HCT116 (cell line): ENCODE results near the gene CACNA1A. TPM values are rescaled to one million over a fixed set of nuclear protein-coding genes. Genes with fewer than 3 reads are reported as not detected.

ENCODE experiments used
- ATAC-seq: fragments of 200-7000 bp; cut with Tn5 transposase; 2 replicates; pipeline ENCODE4 v1.9.1; 2020; ENCODE audit warnings: mild to moderate bottlenecking, moderate library complexity
- BruUV-seq: library from RNA; stranded (reverse); fragments of 400-500 nt; replicated peaks from 2 replicates; lab custom pipeline; 2021; lab: Mats Ljungman, UMichigan
- CTCF ChIA-PET: fragments of 300-600 bp; sonication (Branson Sonifier 250); formaldehyde crosslinking; loops from one replicate; lab custom pipeline; 2021; ENCODE audit warnings: antibody characterized with exemption; lab: Charles Lee
- POLR2A ChIA-PET: fragments of 300-600, 350-600 bp; sonication (Branson Sonifier 250); formaldehyde crosslinking; loops from one replicate; lab custom pipeline; 2021; ENCODE audit warnings: antibody characterized with exemption; lab: Charles Lee
- RAD21 ChIA-PET, 2 experiments: fragments of 300-600 bp; sonication (Branson Sonifier 250); formaldehyde crosslinking; loops; one replicate each; lab custom pipeline; 2023; ENCODE audit warnings: low total read pairs in 2 of 2; ENCODE audit not compliant: uncharacterized antibody in 2 of 2, unreplicated experiment in 2 of 2, low non-redundant PET in 1 of 2; lab: Charles Lee
- DNase-seq: peaks from one replicate; pipeline ENCODE4 v3.0.0-alpha.2; 2010; ENCODE audit warnings: low read depth, low spot score
- H2AFZ ChIP-seq: fragments of 200-600 bp; shearing (Covaris generic), sonication (generic); 2 replicates; pipeline ENCODE4 v1.6.1; 2017; ENCODE audit warnings: low read depth, mixed run types, mixed read lengths, antibody characterized with exemption, low read length; ENCODE audit not compliant: poor library complexity, severe bottlenecking
- H3K27ac ChIP-seq: 2 replicates; pipeline ENCODE4 v1.5.1; 2012; ENCODE audit warnings: low read depth, low read length
- H3K27me3 ChIP-seq: fragments of 200-600 bp; sonication (generic); 2 replicates; pipeline ENCODE4 v1.6.1; 2016; ENCODE audit warnings: mixed run types, low read length, mixed read lengths; ENCODE audit not compliant: insufficient read depth
- H3K36me3 ChIP-seq, 2 experiments: fragments of 200-500 bp in 1 of 2; fragments of 200-600 bp in 1 of 2; sonication (Bioruptor generic) in 1 of 2; sonication (generic) in 1 of 2; 2 replicates each; pipeline versions ENCODE4 v1.5.1 to v1.6.1; 2014 to 2016; ENCODE audit warnings: low read length in 2 of 2, inconsistent platforms in 1 of 2, mixed read lengths in 1 of 2, mixed run types in 1 of 2; ENCODE audit not compliant: insufficient read depth in 2 of 2, control insufficient read depth in 1 of 2
- H3K4me1 ChIP-seq, 2 experiments: fragments of 200-600 bp in 1 of 2; sonication (generic) in 1 of 2; 2 replicates each; pipeline versions ENCODE4 v1.5.1 to v1.6.1; 2012 to 2017; ENCODE audit warnings: low read length in 2 of 2, inconsistent platforms in 1 of 2, mild to moderate bottlenecking in 1 of 2, mixed read lengths in 1 of 2, mixed run types in 1 of 2, moderate library complexity in 1 of 2; ENCODE audit not compliant: insufficient read depth in 2 of 2, control insufficient read depth in 1 of 2
- H3K4me2 ChIP-seq: fragments of 200-600 bp; sonication (generic); 2 replicates; pipeline ENCODE4 v1.6.1; 2017; ENCODE audit warnings: mixed run types, low read length, mixed read lengths
- H3K4me3 ChIP-seq, 2 experiments: fragments of 200-600 bp in 1 of 2; sonication (generic) in 1 of 2; replicated peaks in 1 of 2; 2 replicates each; pipeline ENCODE4 v1.5.1; 2011 to 2016; ENCODE audit warnings: low read length in 2 of 2, control low read depth in 1 of 2, low read depth in 1 of 2, mild to moderate bottlenecking in 1 of 2, mixed read lengths in 1 of 2, mixed run types in 1 of 2
- H3K79me2 ChIP-seq: fragments of 200-600 bp; sonication (generic); 2 replicates; pipeline ENCODE4 v1.6.1; 2017; ENCODE audit warnings: mild to moderate bottlenecking, mixed run types, low read length, moderate library complexity, mixed read lengths; ENCODE audit not compliant: insufficient read depth
- H3K9ac ChIP-seq: fragments of 200-600 bp; sonication (generic); 2 replicates; pipeline ENCODE4 v1.6.1; 2016; ENCODE audit warnings: low read length, mixed read lengths
- H3K9me2 ChIP-seq: fragments of 200-600 bp; sonication (generic), shearing (Covaris generic); 2 replicates; pipeline ENCODE4 v1.6.1; 2017; ENCODE audit warnings: mixed run types, mild to moderate bottlenecking, moderate library complexity; ENCODE audit not compliant: insufficient read depth
- H3K9me3 ChIP-seq, 2 experiments: fragments of 200-500 bp in 1 of 2; fragments of 200-600 bp in 1 of 2; sonication (Bioruptor generic) in 1 of 2; sonication (generic) in 1 of 2; 2 replicates each; pipeline ENCODE4 v1.6.1; 2014 to 2017; ENCODE audit warnings: low read length in 2 of 2, mixed read lengths in 2 of 2, inconsistent platforms in 1 of 2, low read depth in 1 of 2, mild to moderate bottlenecking in 1 of 2, mixed run types in 1 of 2, moderate library complexity in 1 of 2; ENCODE audit not compliant: control insufficient read depth in 1 of 2, insufficient read depth in 1 of 2
- H4K20me1 ChIP-seq: fragments of 200-600 bp; sonication (generic), shearing (Covaris generic); 2 replicates; pipeline ENCODE4 v1.6.1; 2017; ENCODE audit warnings: mixed run types, mild to moderate bottlenecking, moderate library complexity; ENCODE audit not compliant: insufficient read depth
- ATF3 ChIP-seq: IDR thresholded peaks from 2 replicates; pipeline ENCODE4 v1.6.1; 2012
- ELF1 ChIP-seq: IDR thresholded peaks from 2 replicates; pipeline ENCODE4 v1.6.1; 2012; ENCODE audit warnings: low read depth, borderline replicate concordance
- EZH2phosphoT487 ChIP-seq: fragments of 200-600 bp; IDR thresholded peaks from 2 replicates; pipeline ENCODE4 v1.6.1; 2018; ENCODE audit warnings: antibody characterized with exemption, borderline replicate concordance
- JUND ChIP-seq: IDR thresholded peaks from 2 replicates; pipeline ENCODE4 v1.6.1; 2012
- REST ChIP-seq: IDR thresholded peaks from 2 replicates; pipeline ENCODE4 v1.6.1; 2012; ENCODE audit warnings: low read depth
- TCF7L2 ChIP-seq: IDR thresholded peaks from 2 replicates; pipeline ENCODE4 v1.7.0; 2011; ENCODE audit warnings: borderline replicate concordance, inconsistent platforms; ENCODE audit not compliant: insufficient read depth, insufficient read length; ENCODE audit errors: extremely low read depth
- ZNF274 ChIP-seq: fragments of 200-500 bp; sonication (Bioruptor generic); IDR thresholded peaks from 2 replicates; pipeline ENCODE4 v1.6.1; 2014; ENCODE audit warnings: mild to moderate bottlenecking, low read depth, low read length, inconsistent platforms
- intact Hi-C: fragments of 100-400 bp; cut with micrococcal nuclease; formaldehyde crosslinking; loops from 2 replicates; pipeline ENCODE4 v1.10.0; 2022
- total RNA-seq: library from RNA; stranded (reverse); gene quantifications from one replicate; pipeline ENCODE4 v1.2.1, GENCODE V29; 2021; ENCODE audit not compliant: unreplicated experiment

The CACNA1A gene
- total RNA-seq, 1 experiment from 2014 or later = 7.5 TPM

- Histone ChIP-seq H3K79me2 (no peaks in the 10 kb centered on the region), H3K9me3 (no peaks in the 10 kb centered on the region), H3K4me3 (no peak overlapping the region), H3K9me2 (no peaks in the 10 kb centered on the region), H2AFZ (no peak overlapping the region), H3K4me2 (no peak overlapping the region), H3K9ac (no peak overlapping the region), H3K4me1 (no peaks in the 10 kb centered on the region; a peak in 1 of 4 replicates), H4K20me1 (no peaks in the 10 kb centered on the region), H3K27ac (no peak overlapping the region), H3K36me3 (no peaks in the 10 kb centered on the region), H3K27me3 (no peaks in the 10 kb centered on the region)
- ATAC-seq (no peak), DNase-seq (no peak)
- intact Hi-C loops = no loop called here
- BruUV-seq = no TSS peak
- ChIA-PET POLR2A (no interaction called here), RAD21 (interaction anchor here in 1 of 2 experiments (0.6 kb wide), 1 partner anchor 150 kb away, joined by 3 read pairs; the partner anchor contains the start of gene NACC1), CTCF (no interaction called here)
- no peak for TF ChIP-seq ZNF274
- TF ChIP-seq TCF7L2 = no peak
- no peak for TF ChIP-seq ELF1
- TF ChIP-seq REST = no peak
- TF ChIP-seq EZH2phosphoT487 = no peak
- no peak for TF ChIP-seq JUND
- no peak for TF ChIP-seq ATF3
Observed at GRCh38 chr19:13267889-13268288, 238.4 kb downstream of the CACNA1A start.
